GM12872 (cell line): ENCODE measurements around the gene NCAM2.

ENCODE experiments used
- CTCF ChIP-seq: IDR thresholded peaks from 3 replicates; pipeline ENCODE4 v1.5.1; 2011; ENCODE audit warnings: low read depth, mild to moderate bottlenecking, low read length, moderate library complexity; ENCODE audit not compliant: insufficient read depth

Gene NCAM2

GRCh38 chr21:21406921-21407320 lies 408.7 kb downstream of the NCAM2 start:
- no peak for TF ChIP-seq CTCF

GRCh38 chr21:21412096-21412495 lies 413.9 kb downstream of the NCAM2 start:
- TF ChIP-seq CTCF, result no peak

- TF ChIP-seq CTCF, result no peak
Observed at GRCh38 chr21:21415741-21416140, 417.5 kb downstream of the NCAM2 start.

GRCh38 chr21:21434944-21435343 lies 436.7 kb downstream of the NCAM2 start:
- no peak for TF ChIP-seq CTCF

- TF ChIP-seq CTCF, result no peak
Observed at GRCh38 chr21:21436012-21436534, 437.9 kb downstream of the NCAM2 start.

- no peak for TF ChIP-seq CTCF
Observed at GRCh38 chr21:21439761-21440160, 441.6 kb downstream of the NCAM2 start.

GRCh38 chr21:21457077-21457476 lies 458.9 kb downstream of the NCAM2 start:
- TF ChIP-seq CTCF, result no peak
